ENCODE measurements around the gene GCK.

The GCK gene

DNA sequence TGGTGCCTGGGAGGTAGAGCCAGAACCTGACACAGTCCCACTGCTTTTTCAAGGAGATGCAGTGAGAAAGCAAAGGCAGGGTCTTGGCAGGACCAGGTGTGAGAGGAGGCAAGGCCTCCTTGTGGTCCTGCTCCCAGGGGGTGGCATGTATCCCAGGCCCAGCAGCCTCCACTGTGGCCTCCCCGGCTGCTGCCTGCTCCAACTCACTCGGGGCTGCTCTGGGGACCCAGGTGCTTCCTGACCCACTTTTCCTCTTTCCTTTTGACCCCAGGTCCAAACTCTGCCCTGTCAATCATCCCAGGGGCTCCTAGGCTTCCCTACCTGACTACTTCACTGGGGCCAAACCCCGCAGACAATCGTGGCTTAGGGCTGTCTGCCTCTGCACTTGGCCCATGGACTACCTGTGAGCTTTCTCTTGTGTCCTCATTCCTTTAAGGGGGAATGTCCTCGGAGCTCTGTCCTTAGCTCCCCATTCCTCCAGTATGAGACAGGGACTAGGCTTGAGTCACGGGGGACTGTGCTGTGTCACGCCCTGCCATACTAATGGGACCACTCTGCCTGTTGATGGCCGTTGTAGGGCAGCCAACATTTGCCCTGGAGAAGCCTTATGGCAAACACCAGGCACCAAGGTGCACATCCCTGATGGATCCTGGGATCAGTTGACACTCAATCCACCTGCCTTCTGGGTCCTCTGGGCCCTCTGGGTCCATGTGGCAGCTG is 86.2 kb downstream of the GCK start:
- no peak for DNase-seq

DNA sequence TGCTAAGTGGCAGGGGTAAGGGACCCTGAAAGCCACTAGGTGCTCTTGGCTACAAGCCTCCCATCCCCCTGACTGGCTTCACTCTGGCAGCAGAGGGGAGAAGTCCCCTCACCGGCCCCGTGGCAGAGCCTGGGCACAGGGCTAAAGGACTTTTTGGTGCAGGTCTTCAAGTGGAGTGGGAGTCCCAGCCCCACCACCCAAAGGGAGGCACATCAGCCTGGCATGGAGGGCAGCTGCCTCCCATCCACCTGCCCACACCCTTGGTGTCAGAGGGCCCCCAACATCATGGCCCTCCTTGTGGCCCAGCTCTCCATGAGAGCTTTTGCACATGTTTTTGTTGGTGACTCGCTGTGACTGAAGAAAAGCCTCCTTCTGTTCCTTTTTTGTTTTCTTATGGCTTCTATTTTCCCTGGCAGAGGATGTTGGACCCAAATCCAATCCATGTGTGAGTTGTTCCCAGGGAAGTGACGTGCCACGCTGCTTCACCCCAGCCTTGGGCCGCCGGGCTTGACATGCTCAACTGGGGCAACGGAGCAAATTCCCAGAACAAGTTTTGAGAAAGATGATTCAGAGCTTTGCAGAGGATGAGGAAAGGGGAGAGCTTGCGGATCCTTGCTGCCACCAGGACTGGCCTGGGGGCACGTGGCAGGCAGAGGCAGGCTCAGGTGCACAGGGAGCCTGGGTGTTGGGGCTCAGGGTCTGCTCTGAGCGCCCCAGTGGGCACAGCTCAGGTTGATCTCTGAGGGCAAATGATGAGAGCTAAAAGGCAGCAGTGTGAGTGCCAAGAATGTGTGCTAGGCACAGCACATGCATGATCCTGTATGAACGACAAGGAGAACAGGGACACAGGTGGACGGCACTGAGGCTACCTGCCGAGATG is 87.0 kb downstream of the GCK start:
- DNase-seq: no peak

DNA sequence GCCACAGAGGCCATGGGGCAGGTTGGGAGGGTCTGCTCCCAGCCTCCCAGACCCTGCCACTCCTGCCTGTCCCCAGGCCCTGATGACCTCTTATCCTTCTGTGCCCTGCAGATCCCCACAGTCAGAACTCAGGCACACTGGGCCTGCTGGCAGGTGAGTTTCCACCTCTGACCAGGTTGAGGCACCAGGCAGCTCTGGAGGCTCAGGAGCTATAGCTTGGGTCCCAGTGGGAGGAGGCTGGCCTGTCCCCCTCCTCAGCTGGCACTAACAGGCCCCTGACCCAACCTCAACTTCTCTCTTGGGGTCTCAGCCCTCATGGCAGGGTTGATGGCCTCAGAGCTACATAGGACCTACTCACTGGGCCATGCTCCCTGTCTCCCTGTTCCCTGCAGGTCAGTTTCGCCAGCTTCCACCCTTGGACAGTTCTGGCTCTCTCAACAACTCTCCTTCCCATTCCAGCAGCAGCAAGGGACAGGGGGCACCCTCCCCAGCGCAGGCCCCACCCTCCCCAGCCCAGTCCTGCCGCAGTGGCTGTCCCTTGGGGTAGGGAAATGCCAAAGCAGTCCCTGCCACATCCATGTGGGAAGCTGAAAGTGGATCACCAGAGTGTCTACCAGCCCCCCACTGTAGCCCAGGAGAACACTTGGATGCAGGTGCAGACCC is 87.8 kb downstream of the GCK start:
- no peak for DNase-seq

DNA sequence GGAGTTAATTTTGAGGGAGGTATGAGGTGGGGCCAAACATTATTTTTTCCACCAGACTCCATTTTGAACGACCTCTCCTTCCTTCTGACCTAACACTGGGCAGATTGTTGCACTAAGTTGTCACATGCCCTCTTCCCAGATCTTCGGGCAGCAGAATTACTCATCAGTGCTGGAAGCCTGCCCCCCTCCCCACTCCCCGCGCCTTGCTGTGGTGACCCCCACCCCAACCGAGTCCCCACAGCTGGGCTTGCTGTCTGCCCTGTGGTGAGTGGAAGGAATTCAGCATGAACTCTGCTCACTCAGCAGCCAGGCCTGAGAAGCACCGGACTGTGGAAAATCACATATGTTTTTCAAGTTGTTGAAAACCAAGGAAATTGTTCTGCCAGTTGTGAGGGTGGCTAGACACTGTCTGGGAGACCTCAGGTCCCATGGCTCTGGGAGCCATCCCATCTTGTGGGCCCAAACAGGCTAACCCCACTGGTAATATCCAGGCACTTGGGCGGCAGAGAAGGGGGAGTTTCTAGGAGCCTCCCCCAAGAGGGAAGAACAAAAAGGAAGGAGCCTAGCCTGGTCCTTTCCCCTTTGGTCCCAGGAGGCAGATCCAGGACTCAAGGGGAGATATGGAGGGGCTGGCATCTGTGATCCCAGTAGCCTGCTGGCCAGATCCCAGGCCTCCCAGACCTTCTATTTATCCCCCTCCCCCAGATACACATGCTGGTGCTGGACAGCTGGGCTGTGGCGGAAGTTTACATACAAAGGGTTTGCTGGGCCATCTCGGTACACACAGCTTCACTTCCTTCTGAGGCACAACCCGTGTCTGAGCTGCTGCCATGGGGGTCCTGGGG is 88.6 kb downstream of the GCK start:
- no peak for DNase-seq

DNA sequence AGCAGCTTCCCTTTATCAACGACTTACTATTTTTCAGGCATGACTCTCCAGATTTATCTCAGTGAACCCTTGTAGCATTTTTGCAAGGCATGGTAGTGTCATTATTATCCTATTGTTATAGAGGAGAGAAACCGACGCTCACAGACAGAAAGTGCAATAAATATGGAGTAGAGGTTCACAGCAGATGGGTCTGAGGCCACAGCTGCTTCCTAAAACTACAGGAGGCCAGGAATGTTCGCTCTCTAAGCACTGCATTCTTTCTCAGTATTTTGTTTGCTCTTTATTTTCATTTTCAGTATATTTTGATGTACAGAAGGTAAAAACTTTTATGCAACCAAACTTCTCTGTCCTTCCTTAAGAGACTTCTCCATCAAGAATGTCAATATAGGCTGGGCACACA is 89.6 kb downstream of the GCK start:
- DNase-seq: no peak

DNA sequence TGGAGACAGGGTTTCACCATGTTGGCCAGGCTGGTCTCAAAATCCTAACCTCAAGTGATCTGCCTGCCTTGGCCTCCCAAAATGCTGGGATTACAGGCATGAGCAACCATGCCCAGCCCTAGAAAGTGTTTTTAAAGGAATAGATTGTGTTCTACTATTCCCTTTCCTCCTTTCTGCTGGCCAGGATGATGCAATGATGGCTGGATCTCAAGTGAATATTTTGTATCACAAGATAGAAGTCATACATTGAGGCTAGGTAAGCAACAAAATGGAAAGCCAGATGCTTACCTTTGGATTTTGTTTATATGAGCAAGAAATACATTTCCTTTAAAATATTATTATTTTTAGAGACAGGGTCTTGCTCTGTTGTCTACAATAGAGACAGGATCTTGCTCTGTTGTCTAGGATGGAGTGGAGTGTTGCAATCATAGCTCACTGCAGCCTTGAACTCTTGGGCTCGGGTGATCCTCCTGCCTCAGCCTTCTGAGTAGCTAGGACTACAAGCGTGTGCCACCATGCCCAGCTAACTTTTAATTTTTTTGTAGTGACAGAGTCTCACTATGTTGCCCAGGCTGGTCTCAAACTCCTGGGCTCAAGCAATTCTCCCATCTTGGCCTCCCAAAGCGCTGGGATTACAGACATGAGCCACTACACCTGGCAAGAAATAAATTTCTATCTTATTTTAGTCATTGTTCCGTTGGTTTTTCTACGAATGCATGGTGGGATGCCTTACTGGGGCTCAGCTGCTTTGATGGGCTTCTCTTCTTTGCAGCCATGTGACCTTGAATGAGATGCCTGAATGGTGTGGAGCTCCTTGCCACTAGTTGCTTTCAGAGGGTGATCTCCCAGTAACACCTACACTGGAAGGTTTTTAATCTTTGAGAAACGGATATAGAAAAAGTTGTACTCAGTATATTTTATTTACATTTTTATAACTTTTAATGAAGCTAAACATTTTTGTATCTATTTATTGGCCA is 90.9 kb downstream of the GCK start:
- no peak for DNase-seq

DNA sequence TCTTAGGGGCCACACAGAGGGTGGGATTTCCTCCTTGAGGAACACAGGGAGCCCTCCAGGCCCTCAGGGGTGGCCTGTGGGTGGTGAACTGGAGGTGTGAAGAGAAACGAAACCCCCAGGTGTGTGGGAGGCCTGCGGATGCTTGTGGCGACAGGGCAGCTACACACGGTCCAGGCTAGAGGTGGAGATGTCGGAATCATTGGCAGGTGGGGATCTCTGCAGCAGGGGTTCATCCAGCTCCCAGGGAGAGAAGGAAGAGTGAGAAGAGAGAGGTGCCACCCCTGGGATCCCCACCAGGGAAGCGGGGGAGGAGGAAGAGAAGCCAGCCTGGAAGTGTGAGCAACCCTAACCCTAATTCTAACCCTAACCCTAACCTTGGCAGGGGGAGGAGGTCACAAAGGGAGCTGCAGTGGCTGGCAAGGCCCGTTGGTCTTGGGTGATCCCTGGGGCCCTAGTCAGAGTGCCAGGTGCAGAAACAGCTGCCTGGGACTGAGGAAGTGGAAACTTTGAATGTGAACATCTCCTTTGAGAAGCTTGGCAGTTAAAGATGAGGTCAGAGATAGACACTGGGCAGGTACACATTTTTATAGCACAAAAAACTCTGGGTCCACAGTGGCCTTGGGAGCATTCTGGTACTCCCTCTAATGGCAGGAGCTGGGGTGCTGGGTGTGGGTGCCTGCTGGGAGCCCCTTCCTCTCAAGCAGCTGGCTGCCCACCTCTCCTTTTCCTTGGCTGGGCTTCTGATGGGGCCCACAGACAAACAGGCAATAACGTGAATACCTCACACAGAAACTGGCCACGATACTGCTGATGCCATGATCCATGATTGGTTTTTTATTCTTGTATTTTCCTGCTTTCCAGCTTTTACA is 91.9 kb downstream of the GCK start:
- DNase-seq: no peak

DNA sequence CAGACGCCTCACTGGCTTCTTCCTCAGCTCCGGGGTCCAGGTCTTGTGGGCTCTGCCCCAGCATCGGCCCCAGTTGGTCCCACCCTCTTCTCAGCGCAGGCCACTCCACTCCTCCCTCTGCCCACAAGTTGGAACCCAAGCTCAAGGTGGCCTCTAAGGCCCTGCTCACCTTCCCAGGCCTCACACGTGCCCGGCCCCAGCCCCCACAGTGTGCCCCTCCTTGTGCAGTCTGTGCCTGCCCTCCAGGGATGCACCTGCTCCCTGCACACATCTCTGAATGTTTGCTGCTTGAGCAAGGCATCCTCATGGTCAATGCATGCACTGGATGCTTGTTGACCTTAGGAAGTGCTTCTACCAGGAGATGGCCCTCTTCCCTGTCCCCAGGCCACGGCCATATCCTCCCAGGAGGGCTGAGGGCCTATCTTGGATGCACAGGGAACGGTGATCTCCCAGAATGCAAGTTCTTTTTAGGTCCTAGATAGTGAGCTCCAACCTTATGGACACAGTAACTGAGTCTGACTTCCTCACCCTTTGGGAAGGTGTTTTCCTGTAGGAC is 92.8 kb downstream of the GCK start:
- no peak for DNase-seq

DNA sequence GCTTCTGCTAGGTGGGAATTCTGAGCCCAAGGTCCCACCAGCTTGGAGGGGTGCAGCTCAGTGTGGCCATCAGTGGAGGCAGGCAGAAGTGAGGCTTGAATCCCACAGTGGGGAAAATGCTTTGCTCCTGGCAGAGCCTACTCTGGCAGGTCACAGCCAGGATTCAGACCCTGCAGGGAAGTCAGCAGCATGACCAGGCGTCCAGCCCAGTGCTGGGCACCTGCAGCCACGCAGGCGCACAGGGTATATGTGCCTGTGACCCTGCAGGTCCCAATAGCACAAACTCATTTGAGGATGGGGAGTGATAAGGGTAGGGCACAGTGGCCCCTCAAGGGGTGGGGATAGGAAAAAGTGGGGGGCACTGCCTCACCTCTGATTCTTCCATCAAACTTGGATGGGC is 93.5 kb downstream of the GCK start:
- DNase-seq: no peak

DNA sequence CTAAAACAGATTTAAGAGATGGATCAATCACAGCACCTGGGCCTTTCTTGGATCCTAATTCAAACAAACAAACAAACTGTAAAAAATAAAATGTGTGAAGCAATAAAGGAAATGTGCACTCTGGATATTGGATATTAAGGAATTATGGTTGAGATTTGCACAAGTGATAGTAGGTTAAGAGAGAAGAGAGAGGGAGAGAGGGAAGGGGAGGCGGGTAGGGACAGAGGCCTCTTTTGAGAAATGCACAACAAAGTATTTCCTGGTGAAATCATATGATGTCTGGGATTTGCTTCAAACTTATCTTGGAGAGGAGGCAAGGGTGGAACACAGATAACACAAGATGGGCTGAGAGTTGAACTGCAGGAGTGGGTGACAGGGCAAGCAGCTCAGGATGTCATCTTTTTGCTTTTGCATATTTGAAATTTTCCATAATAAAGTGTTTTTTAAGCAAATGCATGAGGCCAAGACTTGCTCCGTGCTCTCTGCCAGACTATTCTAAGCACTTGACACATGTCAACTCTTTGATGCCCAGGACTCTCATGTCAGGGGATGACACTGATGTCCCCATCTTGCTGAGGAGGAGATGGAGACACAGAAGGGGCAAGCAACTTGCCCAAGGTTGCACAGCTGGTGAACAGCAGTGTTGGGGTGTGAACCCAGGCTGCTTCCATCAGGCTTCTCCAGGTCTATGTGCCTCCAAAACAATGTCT is 94.2 kb downstream of the GCK start:
- no peak for DNase-seq

DNA sequence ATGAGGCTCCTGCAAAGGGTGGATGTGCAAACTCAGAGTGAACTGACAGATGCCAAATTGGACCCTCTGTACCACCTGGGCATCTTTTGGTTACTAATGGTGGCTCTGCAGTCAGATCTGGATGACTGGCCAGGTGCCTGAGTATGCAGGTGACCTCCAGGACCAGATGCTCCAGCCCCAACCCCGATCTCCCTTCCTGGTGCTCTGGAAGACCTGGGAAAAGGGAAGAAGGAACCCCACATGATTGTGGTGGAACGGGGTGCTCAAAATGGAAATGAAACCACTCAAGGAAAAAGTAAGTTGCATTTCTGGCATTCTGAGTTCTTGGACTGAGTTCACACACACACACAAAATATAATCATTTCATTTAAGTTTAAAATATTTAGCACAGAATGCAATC is 94.9 kb downstream of the GCK start:
- DNase-seq: no peak

Data from NCI-H2029 (cell line).